ENCODE results near the gene SLC6A4. TPM values are rescaled to one million over a fixed set of nuclear protein-coding genes. Genes with fewer than 3 reads are reported as not detected.
A peak's percentile ranks its signal among the peaks of the same experiment; 100 is the strongest.

The SLC6A4 gene
- total RNA-seq, 1 experiment from 2014 or later = not detected

DNA sequence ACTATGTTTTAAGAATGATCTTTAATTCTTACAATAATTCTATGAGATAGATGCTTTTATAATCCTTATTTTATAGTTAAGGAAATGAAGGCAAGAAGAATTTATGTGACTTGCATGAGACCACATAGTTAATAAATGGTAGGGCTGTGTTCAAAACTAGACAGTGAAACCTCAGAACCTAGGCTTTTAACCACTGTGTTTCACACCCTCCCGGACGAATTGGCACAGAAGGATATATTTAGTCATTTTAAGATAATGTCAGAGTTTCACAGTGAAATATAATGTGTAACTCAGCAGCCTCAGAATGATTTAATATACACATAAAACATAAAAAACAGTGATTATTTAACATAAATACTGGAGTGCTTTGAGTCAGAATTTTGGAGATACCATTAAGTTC is 61.8 kb downstream of the SLC6A4 start:
- no TSS peak for BruUV-seq (replicated peaks)
- no peak overlapping the region for H3K27ac Mint-ChIP-seq (ENCODE audit: unreplicated experiment)
- intact Hi-C loops (cut with micrococcal nuclease; ENCODE audit: unreplicated experiment) = loop anchor here (5.0 kb wide), 1 partner anchor 46 kb away; no protein-coding TSS in a partner anchor
- H3K4me3 Mint-ChIP-seq (ENCODE audit: low read depth, unreplicated experiment) = no peak overlapping the region
- TF ChIP-seq, protein P1, sequence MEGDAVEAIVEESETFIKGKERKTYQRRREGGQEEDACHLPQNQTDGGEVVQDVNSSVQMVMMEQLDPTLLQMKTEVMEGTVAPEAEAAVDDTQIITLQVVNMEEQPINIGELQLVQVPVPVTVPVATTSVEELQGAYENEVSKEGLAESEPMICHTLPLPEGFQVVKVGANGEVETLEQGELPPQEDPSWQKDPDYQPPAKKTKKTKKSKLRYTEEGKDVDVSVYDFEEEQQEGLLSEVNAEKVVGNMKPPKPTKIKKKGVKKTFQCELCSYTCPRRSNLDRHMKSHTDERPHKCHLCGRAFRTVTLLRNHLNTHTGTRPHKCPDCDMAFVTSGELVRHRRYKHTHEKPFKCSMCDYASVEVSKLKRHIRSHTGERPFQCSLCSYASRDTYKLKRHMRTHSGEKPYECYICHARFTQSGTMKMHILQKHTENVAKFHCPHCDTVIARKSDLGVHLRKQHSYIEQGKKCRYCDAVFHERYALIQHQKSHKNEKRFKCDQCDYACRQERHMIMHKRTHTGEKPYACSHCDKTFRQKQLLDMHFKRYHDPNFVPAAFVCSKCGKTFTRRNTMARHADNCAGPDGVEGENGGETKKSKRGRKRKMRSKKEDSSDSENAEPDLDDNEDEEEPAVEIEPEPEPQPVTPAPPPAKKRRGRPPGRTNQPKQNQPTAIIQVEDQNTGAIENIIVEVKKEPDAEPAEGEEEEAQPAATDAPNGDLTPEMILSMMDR (IDR thresholded peaks at IDR 0.05; ENCODE audit: unreplicated experiment) = no peak
- peaks cover 42% of the 10 kb centered on the region for H3K36me3 Mint-ChIP-seq (ENCODE audit: insufficient read depth, unreplicated experiment)
- no peaks in the 10 kb centered on the region for H3K9me3 Mint-ChIP-seq (ENCODE audit: low read depth, unreplicated experiment)
- no peak for DNase-seq
- CTCF ChIA-PET = interaction anchor here (0.6 kb wide), 1 partner anchor 35 kb away, joined by 3 read pairs; no protein-coding TSS in a partner anchor
- H3K27me3 Mint-ChIP-seq (ENCODE audit: unreplicated experiment) = no peaks in the 10 kb centered on the region
- H3K4me1 Mint-ChIP-seq (ENCODE audit: low read depth, unreplicated experiment) = peaks cover 28% of the 10 kb centered on the region

DNA sequence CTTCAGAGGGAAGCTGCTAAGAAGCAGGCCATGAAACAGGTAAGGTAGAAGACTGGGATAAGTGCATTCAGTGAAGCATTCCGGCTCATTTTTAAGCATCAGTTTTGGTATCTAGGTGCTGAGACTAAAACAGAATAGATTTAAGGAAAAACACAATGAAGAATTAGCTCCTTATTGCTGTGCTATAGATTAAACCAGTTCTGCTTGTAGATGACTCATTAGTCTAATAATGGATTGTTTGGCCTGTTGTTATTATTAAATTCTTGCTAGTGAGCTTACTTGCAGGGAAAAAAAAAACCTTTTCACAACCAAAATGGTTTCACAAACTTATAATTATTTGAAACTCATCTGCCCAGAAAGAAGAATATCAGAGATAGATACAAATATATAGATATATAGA is 62.9 kb downstream of the SLC6A4 start:
- TF ChIP-seq, protein P1 (IDR thresholded peaks at IDR 0.05; ENCODE audit: unreplicated experiment) = no peak
- CTCF ChIA-PET = interaction anchor here (0.6 to 1.1 kb wide), 4 partner anchors 8 to 66 kb away, joined by 3 to 4 read pairs (median 3); no protein-coding TSS in a partner anchor
- DNase-seq = no peak
- no TSS peak for BruUV-seq (replicated peaks)
- Mint-ChIP-seq H3K9me3 (ENCODE audit: low read depth, unreplicated experiment) (no peaks in the 10 kb centered on the region), H3K27ac (ENCODE audit: unreplicated experiment) (no peak overlapping the region), H3K36me3 (ENCODE audit: insufficient read depth, unreplicated experiment) (peaks cover 37% of the 10 kb centered on the region), H3K4me1 (ENCODE audit: low read depth, unreplicated experiment) (peaks cover 28% of the 10 kb centered on the region), H3K4me3 (ENCODE audit: low read depth, unreplicated experiment) (no peak overlapping the region), H3K27me3 (ENCODE audit: unreplicated experiment) (no peaks in the 10 kb centered on the region)
- intact Hi-C loops (cut with micrococcal nuclease; ENCODE audit: unreplicated experiment) = loop anchor here (5.0 kb wide), 1 partner anchor 45 kb away; no protein-coding TSS in a partner anchor

DNA sequence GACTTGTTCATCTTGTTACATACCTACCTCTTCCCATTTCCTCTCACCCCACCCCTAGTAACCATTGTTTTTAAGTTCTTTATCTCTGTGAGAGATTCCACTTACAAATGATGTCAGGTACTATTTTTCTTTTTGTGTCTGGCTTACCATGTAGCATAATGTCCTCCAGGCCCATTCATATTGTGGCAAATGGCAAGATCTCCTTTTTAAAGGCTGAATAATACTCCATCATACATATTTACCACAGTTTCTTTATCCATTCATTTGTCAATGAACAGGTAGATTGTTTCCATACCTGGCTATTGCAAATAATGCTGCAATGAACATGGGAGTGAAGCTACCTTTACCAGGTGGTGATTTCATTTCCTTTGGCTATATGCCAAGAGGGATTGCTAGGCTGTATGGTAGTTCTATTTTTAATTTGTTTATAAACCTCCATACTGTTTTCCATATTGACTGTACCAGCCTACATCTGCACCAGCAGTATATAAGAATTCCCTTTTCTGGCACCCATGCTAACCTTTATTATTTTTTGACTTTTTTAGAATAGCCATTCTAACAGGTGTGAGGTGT is 65.0 kb downstream of the SLC6A4 start:
- CTCF ChIA-PET = interaction anchor here (1.2 kb wide), 1 partner anchor 18 kb away, joined by 4 read pairs; no protein-coding TSS in a partner anchor
- intact Hi-C loops (cut with micrococcal nuclease; ENCODE audit: unreplicated experiment) = loop anchor here (5.0 kb wide), 1 partner anchor 43 kb away; no protein-coding TSS in a partner anchor
- H3K27ac Mint-ChIP-seq (ENCODE audit: unreplicated experiment) = peak overlapping the region; percentile 19
- no TSS peak for BruUV-seq (replicated peaks)
- peaks cover 28% of the 10 kb centered on the region for H3K4me1 Mint-ChIP-seq (ENCODE audit: low read depth, unreplicated experiment)
- no peak for DNase-seq
- H3K4me3 Mint-ChIP-seq (ENCODE audit: low read depth, unreplicated experiment) = no peak overlapping the region
- H3K36me3 Mint-ChIP-seq (ENCODE audit: insufficient read depth, unreplicated experiment) = peaks cover 19% of the 10 kb centered on the region
- TF ChIP-seq, protein P1 (IDR thresholded peaks at IDR 0.05; ENCODE audit: unreplicated experiment) = no peak
- no peaks in the 10 kb centered on the region for H3K27me3 Mint-ChIP-seq (ENCODE audit: unreplicated experiment)
- no peaks in the 10 kb centered on the region for H3K9me3 Mint-ChIP-seq (ENCODE audit: low read depth, unreplicated experiment)

DNA sequence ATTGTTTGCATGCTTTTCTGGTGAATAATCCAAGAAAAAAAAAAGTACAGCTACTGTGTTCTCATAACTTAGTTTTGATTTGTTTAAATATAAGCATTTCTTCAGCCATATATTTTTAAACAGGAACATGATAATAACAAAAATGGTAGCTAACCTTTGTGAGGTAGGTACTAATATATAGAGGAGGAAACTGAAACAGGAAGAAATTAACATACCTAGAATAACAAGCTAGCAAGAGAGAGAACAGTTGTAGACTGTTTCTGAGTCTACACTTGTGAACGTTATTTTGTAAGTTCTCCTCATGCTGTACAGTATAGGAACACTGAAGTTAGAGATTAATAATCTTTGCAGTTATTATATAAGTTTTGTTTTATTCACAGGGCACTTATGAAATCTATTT is 69.5 kb downstream of the SLC6A4 start:
- CTCF ChIA-PET = no interaction called here
- BruUV-seq (replicated peaks) = no TSS peak
- Mint-ChIP-seq H3K27ac (ENCODE audit: unreplicated experiment) (no peak overlapping the region), H3K4me1 (ENCODE audit: low read depth, unreplicated experiment) (peaks cover 10% of the 10 kb centered on the region), H3K9me3 (ENCODE audit: low read depth, unreplicated experiment) (no peaks in the 10 kb centered on the region), H3K36me3 (ENCODE audit: insufficient read depth, unreplicated experiment) (no peaks in the 10 kb centered on the region), H3K4me3 (ENCODE audit: low read depth, unreplicated experiment) (no peak overlapping the region), H3K27me3 (ENCODE audit: unreplicated experiment) (no peaks in the 10 kb centered on the region)
- intact Hi-C loops (cut with micrococcal nuclease; ENCODE audit: unreplicated experiment) = no loop called here
- TF ChIP-seq, protein P1 (IDR thresholded peaks at IDR 0.05; ENCODE audit: unreplicated experiment) = no peak
- no peak for DNase-seq

All from Calu3 (cell line).